HG02623 (cell line): ENCODE data around the gene IL17C.

ENCODE experiments used
- ATAC-seq: cut with Tn5 transposase; IDR thresholded peaks from one replicate; pipeline ENCODE4 v1.9.1; 2021; ENCODE audit warnings: moderate library complexity; ENCODE audit not compliant: unreplicated experiment

Gene IL17C

DNA sequence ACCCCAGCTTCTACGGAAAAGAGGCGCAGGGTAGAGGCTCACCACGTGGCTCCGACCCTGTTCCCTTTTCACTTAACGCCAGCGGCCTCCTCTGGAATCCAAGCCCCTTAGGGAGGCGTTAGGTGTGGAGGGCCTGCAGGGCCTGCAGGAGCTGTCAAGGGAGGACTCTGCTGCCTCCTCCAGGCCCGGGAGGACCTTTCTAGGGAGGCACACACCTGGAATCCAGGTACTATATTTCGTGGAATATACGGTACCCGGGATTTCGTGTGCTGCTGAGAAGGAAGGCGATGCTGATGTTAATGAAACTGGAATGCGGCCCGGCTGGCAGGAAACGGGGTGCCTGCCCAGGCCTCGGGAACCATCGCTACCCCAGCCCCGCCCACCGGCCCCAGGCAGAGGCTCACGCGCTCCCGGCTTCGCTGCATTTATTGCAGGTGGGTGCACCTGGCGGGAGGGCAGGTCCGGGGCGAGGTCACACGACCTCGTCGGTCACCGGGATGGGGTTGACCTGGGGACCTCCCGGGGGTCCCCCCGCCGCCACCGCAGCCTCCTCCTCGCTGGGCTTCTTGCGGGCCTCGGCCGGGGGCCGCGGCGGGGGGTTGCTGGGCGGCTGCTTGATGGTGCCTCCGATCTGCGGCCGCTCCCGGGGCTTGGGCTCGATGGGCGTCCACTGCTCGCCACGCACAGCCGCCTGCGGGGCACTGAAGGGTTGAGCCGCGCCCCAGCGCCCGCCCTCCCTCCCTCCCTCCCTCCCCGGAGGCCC lies 4.7 kb downstream of the IL17C start:
- no peak for ATAC-seq

DNA sequence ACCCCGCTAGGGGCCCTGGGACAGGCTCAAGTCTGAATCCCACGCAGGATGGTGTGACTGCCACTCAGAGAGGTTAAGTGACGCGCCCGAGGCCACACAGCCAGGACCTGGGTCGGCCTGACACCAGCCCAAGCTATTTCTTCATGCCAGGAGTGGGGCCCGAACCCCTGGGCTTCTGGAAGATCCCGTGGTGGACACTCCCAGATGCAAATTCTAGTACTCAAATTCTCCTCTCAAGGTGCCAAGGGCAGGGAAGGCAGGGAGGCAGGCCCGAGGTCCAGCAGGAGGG lies 5.2 kb downstream of the IL17C start:
- ATAC-seq, result no peak

DNA sequence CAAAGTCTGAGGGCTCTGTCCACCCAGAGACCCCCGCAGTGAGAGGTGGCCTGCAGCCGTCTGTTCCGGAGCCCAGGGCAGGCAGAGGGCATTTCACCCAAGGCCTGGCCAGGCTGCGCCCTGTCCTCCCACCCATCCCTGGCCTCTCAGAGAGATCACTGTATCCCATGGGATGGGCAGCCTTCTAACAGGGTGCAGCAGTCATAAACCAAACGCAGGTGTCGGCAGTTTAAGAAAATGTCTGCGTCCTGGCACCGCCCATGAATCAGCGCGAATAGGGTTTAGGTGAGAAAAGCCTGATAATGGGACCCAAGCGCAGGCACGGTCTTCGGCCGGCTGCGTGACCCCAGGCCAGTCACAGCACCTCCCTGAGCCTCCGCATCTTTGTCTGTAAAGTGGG lies 7.1 kb downstream of the IL17C start:
- ATAC-seq, result no peak

DNA sequence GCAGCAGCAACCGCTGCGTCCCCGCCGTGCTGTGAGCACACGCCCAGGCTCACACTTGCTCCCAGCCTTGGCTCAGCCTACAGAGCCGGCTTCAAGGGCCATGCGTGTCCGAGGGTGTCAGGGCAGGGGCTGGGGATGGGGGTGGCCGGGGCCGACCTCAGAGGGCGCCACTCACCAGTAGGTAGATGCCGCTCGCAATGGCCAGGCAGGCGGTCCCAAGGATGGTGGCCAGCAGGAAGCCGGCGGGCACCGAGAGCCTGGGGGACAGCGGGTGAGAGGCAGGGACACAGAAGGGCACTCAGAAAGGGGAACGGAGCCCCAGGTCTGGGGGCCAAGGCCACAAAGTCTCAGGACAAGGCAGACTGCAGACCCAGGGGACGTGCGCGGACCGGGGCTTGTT lies 7.6 kb downstream of the IL17C start:
- ATAC-seq, result no peak

DNA sequence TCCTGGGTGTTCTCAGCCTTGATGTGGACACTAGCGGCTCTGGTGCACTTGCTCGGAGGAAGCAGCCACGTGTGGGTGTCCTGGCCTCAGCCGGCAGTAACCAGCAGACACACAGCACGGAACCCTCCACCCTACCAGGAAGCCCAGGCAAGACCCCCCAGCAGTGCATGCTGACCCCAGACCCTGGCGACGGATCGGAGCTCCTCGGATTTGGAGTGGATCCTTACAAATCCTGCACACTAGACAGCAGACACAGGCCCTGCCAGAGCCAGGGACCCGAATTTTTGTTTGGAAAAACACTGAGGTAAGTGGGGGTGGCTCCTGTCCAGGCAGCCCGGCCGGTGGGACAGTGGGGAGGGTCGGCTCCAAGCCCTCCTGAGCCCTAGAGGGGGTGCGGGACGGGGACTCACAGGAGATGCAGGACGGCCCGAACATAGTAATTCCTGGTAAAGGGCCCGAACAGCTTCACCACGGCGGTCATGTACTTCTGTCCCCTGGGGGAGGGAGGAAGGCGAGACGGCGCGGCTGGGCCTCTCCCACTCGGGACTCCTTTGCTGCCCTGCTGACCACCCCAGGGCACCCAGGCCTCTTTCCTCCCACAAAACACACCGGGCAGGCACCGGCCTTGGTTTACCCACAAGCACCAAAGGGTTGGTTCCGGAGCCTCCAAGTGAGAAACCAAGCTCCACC lies 8.1 kb downstream of the IL17C start:
- no peak for ATAC-seq

DNA sequence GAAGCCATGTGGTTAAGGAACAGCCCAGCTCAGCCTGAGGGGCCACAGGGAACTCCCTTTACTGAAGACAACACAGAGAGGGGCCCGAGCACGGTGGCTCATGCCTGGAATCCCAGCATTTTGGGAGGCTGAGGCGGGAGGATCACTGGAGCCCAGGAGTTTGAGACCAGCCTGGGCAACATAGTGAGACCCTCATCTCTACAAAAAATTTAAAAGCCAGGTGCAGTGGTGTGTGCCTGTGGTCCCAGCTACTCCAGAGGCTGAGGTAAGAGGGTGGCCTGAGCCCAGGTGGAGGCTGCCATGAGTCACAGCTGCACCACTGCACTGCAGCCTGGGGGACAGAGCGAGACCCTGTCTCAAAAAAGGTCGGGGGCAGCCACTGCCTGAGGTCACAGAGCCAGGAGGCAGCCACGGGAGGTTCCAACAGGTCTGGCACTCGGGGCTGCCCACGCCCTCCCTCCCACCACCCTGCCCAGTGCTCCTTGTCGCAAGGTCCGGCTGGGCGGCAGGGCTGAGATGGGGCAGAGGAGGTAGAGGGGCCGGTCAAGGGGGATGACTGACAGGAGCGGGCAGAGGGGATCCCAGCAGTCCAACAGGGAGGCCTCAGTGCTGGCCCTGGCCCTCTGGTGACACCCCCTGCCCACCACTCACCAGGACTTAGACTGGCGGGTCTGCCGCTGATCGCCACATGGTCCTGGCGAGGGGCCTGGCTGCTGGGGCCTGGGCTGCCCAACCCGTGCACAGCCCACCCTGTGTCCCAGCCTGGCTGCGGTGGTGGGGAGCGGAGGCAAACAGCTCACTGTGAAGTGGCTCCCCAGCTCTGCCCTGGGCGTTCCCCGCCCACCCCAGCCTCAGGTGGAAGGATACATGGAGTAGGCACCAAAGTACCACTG lies 9.1 kb downstream of the IL17C start:
- no peak for ATAC-seq

DNA sequence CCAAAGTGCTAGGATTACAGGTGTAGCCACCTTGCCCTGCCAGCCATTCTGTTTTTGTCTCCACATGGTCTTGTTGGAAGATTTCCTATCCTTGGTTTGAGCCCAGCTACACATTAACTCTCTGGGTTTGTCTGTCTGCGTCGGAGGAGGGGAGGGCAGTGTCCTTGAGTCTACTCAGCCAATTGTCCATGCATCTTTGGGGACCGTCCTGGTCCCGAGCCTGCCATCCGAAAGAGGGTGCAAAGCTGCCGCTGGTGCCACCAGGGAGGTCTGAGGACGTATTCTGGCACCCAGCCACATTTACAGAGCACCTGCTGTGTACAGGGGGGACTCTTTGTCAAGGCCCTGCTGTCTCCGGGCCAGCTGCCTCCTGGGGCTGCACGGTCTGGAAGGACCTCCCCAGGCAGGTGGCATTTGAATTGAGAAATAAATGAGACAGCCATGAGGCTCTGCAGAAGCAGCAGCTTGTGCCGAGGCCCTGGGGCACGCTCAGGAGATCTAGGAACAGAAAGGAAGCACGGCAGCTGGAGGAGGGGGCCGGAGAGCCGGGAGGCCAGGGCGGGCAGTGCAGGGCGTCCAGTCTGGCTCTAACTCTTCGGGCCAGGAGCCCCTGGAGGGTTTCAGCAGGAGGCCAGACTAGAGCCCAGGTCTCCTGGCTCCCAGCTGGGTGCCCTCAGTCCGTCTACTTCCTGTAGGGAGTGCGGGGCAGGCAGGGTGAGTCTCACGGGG lies 11.0 kb downstream of the IL17C start:
- ATAC-seq, result no peak

DNA sequence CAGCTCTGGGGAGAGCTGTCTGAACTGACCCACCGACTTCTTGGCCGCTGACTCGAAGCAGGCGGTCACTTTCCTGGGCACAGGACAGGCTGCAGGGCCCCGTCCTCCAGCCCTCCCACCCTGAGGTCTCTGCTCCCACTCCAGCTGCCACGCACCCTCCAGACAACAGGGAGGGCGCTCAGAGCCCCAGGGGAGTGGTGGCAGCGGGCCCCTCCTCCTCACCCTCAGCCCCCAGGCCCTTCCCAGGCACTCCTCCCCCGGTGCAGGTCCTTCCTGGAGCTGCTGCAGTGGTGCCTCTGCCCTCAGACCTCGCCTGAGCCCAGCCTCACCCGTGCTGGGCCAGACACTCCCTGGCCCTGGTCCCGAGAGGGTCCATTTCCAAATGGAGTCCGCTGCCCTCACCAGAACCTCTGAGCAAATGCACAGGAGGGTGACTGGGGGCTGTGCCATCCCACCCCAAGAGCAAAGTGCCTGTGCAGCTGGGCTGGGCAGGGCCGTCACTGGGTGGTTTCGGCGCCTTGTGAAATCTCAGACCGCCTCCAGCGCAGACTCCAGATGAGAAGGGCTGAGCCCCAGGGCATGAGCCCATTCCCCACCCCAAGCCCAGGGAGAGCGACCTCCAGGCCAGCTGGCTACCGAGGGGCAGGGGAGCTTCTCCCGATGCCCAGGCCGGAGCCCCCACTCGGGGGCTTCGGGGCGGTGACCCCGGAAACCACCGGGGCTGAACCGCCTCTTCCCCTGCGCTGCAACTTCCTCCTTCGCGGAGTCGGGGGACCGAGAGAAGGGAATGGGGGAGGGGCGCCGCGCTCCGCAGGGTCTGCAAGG lies 11.8 kb downstream of the IL17C start:
- peak; percentile 6 for ATAC-seq

DNA sequence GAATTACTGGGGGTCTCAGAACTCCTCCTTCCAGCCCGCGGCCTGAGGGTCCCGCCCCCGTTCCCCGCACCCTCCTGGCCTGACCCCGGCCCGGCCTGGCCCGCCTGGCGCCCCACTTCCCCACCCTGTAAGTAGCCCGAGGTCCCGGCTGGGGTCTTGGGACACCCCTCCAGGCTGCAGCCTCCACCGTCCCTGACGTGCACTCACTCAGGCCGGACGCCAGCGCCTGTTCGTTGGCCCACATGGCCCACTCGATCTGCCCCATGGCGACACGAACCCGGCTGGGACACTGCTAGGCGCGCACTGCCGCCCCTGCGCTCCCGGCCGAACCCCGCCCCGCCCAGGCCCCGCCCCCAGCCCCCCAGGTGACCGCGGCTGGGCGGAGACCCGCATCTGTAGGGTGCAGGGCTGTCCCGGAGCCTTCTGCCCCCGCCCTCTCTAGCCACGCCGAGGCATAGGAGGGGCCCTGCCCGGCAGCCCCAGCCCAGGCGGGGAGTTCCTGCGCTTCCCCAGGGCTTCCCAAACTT lies 12.4 kb downstream of the IL17C start, which contains the start of gene CYBA:
Gene CYBA (minus strand): TSS at position 305 of the 527 bp plus-strand sequence. CDS start 40 bp downstream, at position 265.
- ATAC-seq, result peak; percentile 55

DNA sequence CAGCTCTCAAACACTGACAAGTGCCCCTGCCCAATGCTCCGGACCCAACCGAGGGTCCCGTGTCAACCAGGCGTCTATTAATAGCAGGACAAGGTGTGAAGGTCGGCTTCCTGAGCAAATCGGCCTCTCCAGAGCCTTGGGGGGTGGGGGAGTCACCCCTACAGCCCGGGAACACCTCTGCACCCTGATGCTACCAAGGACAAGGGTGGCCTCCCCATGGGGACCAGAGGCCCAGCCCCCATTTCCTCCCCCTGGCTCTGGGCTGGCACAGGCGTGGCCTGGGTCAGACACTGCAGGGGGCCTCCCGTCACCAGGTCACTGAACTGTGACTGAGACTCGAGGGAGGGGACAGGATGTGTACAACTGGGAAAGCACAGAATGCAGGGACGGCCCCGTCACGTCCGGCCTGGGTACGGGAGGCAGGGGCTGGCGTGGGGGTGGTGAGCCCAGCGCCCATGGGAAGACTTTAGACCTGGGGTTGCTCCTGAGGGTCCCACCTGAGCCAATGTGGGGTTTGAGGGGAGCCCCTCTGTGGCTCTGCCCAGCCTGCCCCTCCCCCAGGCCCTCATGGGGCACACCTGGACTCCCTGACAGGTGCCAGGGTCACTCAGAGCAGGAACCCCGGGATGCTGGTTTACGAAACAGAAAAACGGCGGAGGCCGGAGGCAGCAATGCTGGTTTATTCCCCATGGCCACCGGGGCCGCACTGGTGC lies 13.1 kb downstream of the IL17C start:
- ATAC-seq, result peak; percentile 64

DNA sequence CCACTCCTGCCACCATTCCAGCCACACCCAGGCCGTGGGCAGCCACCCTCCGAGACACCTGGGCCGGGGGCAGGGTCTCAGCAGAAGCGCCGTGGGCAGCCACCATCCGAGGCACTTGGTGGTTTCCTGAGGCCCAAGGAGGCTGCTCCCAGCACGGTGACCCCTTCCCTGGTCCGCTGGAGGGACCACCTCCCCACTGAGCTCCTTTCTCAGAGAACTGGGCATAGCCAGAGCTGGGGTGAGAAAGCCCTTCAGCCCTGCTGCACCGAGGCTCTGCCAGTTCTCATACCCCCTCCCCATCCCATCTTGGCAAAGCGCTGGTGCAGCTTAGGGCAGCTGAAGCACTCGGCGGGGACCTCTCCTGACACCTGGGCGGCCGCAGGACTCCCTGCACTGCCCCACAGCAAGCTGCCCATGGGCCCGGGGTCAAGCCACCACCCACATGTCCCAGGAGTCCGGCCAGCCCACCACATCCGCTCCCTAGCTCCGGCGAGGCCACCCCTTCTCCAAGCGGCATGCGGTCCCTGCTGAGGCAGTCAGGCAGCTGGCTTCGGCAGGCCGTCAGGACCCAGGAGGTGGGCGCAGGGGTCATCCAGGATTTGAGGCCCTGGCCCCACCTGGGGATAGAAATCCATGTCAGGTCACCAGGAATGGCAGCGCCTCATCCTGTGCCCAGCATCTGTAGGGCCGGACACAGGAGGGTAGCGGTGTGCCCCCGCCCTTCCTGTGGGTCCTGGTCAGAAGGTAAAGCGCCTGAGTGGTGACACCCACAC lies 13.8 kb downstream of the IL17C start:
- no peak for ATAC-seq

DNA sequence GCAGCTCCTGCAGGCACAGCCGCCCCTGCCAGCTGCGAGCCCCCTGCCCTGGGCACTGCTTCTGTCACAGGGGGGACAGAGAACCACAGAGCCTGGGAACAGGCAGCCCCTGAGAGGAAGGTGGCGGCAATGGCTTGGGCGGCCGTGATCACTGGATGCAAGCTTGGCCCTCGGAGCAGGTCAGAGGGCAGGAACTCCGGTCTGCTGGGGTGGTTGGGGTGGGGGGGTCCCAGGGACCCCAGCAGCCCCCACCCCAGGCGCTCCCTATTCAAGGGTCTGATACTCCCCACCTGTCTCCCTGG lies 14.3 kb downstream of the IL17C start:
- ATAC-seq, result no peak

DNA sequence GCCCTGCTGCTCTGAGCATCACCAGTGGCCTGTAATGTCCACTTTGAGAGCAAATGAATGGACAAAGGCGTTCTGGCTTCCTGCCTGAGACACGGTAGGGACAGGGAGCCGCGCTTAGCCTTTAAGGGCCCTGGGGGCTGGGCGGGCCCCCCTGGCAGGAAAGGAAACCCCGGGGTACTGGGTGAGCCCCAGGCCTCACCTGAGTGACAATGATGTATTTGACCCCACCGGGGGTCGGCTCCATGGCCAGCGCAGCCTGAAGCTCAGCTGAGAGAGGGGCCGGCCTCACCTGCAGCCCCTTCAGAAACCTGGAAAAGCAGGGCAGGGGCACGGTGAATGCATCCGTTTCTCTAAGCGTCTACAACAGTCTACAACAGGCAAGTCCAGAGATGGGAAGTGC lies 14.7 kb downstream of the IL17C start:
- no peak for ATAC-seq

DNA sequence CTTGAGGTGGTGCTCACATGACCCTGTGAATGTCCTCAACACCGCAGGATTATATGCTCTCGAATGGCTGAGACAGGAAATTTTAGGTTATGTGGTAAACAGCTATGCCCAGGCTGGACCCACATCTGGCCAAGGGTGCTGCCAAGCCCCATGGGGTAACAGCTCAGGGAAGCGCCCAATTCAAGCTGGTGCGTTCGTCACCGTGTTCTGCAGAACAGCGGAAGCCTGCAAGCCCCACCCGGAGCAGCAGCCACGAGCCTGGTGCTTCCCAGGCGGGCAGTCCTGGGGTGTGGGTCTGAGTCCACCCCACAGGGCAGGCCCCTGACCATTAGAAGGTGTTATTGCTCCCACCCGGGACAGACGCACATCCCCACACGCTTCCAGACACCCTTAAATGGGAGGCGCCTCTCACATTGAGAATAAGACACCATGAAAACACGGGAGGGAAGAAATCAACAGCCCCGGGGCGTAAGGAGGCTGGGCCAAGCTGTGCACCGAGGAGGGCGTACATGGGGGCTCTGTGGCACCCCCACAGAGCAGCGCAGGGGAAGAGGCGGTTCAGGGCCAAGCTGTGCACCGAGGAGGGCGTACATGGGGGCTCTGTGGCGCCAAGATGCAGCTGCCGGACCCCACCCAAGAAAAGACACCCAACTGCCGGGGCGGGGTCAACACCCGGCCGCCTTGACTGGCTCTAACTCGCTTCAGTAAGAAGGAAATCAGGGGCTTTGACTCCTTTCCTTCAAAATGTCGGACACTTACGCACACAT lies 15.4 kb downstream of the IL17C start:
- ATAC-seq, result no peak

DNA sequence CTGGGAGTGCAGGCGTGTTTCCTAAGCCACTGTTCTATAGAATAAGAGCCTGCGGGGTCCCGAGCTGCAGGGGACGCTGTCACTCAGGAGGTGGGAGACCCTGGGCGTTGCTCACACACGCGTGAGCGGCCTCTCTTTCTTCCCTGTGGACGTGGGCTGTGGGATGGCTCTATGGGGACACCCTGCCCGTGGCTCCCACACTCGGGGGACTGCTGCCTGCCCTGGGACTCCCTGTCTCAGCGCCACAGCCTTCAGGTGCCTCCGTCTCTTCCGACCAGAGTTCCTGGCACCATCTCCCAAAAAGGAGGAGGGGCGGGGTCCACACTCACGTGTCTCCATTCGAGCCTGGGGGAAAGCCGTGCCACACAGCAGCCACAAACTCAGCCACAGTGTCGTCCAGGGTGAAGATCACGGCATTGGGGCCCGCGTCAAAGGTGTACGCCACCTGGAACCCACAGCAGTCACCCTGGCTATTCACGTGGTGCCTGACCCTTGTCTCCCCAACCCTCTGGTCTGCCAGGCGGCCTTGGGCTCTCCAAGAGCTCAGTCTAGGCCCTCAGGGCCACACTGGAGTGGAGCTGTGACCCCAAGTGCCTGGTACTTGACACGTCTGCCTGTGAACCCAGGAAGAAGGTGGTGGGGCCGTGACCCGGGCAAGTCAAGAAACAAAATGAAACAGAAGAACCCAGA lies 16.1 kb downstream of the IL17C start:
- ATAC-seq, result no peak

DNA sequence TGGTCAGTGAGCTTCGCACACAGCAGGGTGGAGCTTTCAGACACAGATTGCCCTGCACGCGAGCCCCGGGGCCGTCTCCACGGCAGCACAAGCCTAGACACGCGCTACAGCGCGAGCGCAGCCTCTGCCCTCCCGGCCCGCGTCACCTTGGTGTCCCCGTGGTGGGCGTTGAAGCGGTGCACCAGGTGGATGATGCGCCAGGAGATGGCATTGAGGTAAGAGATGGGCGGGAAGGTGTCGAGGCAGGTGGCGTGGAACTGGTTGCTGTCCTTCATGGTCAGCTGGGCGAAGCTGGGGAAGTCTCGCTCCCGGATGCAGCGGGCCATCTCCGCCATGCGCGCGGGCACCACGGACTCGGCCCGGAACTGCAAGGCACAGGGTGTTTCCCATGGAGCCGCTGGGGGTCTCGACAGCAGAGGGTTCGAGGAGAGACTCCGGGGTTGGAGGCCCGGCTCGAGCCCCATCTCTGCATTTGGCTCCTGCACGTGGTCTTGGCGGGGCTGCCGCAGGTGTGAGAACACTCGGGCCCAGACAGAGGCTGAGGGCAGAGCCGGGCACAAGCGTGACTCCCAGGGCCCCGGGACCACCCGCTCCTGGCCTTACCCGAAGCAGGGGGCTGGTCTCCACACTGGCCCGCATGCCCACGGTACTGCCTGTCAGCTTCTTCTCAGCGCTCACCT lies 16.8 kb downstream of the IL17C start:
- ATAC-seq, result no peak

DNA sequence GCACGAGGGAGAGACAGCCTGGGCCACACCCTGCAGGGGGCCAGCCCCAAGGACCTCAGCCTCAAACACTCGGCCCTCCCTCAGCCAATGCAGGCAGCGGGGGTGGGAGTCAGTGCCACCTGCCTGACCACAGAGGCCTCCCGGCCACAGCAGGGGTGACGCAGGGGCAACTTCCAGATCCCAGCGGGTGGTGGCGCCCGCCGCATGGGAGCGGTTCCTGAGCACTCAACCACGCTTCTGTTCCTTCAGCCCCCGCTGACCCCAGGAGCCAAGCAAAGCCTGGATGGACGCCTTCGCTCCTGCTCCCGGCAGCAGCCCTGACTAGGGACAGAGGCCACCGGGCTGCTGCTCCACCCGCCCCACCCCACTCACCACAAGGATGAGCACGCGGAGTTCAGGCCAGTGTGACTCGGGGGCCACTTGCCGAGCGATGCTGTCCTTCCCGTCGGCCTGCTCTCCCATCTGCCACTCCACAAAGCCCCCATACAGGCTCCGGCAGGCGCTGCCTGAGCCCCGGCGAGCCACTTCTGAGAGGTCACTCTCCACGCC lies 17.4 kb downstream of the IL17C start:
- ATAC-seq, result no peak
